IMR-90 (cell line): ENCODE results near the gene DOK6. TPM values are rescaled to one million over a fixed set of nuclear protein-coding genes. Genes with fewer than 3 reads are reported as not detected.

Experiments used
- ATAC-seq: fragments of 200-7000 bp; cut with Tn5 transposase; 2 replicates; pipeline ENCODE4 v1.9.1; 2020; ENCODE audit warnings: low read depth, mild to moderate bottlenecking, moderate library complexity
- BruUV-seq: library from RNA; stranded (reverse); fragments of 400-500 nt; replicated peaks from 2 replicates; lab custom pipeline; 2021; lab: Mats Ljungman, UMichigan
- CTCF ChIA-PET: fragments of 300-600 bp; formaldehyde crosslinking; extraction: SDS; loops from one replicate; lab custom pipeline; 2021; ENCODE audit warnings: antibody characterized with exemption; lab: Yijun Ruan, JAX
- POLR2A ChIA-PET: fragments of 300-600 bp; sonication (Branson Sonifier 250); formaldehyde crosslinking; loops from one replicate; lab custom pipeline; 2022; ENCODE audit warnings: antibody characterized with exemption; ENCODE audit not compliant: unreplicated experiment; lab: Charles Lee
- DNase-seq: peaks from one replicate; pipeline ENCODE4 v3.0.0; 2013
- H2AFZ ChIP-seq: replicated peaks from 2 replicates; pipeline ENCODE3; 2013; ENCODE audit warnings: low read length, mild to moderate bottlenecking; ENCODE audit not compliant: poor library complexity
- H2AK5ac ChIP-seq: 2 replicates; pipeline ENCODE4 v1.6.1; 2013; ENCODE audit warnings: low read depth, low read length, inconsistent platforms
- H2AK9ac ChIP-seq: replicated peaks from 2 replicates; pipeline ENCODE3; 2013; ENCODE audit warnings: mild to moderate bottlenecking, low read depth, low read length, moderate library complexity; ENCODE audit not compliant: poor library complexity
- H2BK120ac ChIP-seq: 2 replicates; pipeline ENCODE4 v1.6.1; 2013; ENCODE audit warnings: low read depth, low read length, inconsistent platforms
- H2BK15ac ChIP-seq: 3 replicates; pipeline ENCODE4 v1.6.1; 2013; ENCODE audit warnings: low read depth, low read length, inconsistent platforms
- H2BK20ac ChIP-seq: 2 replicates; pipeline ENCODE4 v1.6.1; 2013; ENCODE audit warnings: low read depth, mild to moderate bottlenecking, inconsistent platforms, low read length, moderate library complexity
- H2BK5ac ChIP-seq: 2 replicates; pipeline ENCODE4 v1.6.1; 2013; ENCODE audit warnings: mild to moderate bottlenecking, low read depth, low read length, inconsistent platforms; ENCODE audit not compliant: poor library complexity, severe bottlenecking
- H3K14ac ChIP-seq: replicated peaks from 2 replicates; pipeline ENCODE4 v1.6.1; 2013; ENCODE audit warnings: low read depth, low read length, inconsistent platforms
- H3K18ac ChIP-seq: 2 replicates; pipeline ENCODE4 v1.6.1; 2013; ENCODE audit warnings: low read depth, low read length, control low read depth
- H3K23ac ChIP-seq: 2 replicates; pipeline ENCODE4 v1.6.1; 2013; ENCODE audit warnings: low read depth, low read length, inconsistent platforms
- H3K27ac ChIP-seq: 2 replicates; pipeline ENCODE4 v1.5.1; 2013; ENCODE audit warnings: mild to moderate bottlenecking, control low read depth, low read length; ENCODE audit not compliant: insufficient read depth
- H3K27me3 ChIP-seq: 2 replicates; pipeline ENCODE4 v1.6.1; 2013; ENCODE audit warnings: low read length; ENCODE audit not compliant: control insufficient read depth, insufficient read depth
- H3K36me3 ChIP-seq: 2 replicates; pipeline ENCODE4 v1.6.1; 2013; ENCODE audit warnings: low read length, mixed read lengths; ENCODE audit not compliant: control insufficient read depth, insufficient read depth
- H3K4ac ChIP-seq: 2 replicates; pipeline ENCODE4 v1.6.1; 2013; ENCODE audit warnings: low read depth, low read length, inconsistent platforms
- H3K4me1 ChIP-seq: 2 replicates; pipeline ENCODE4 v1.6.1; 2013; ENCODE audit warnings: low read length, mixed read lengths; ENCODE audit not compliant: control insufficient read depth, insufficient read depth
- H3K4me2 ChIP-seq: 2 replicates; pipeline ENCODE4 v1.6.1; 2013; ENCODE audit warnings: low read depth, mild to moderate bottlenecking, control low read depth, low read length, moderate library complexity
- H3K4me3 ChIP-seq: 2 replicates; pipeline ENCODE4 v1.5.1; 2013; ENCODE audit warnings: low read depth, mild to moderate bottlenecking, control low read depth, low read length, moderate library complexity; ENCODE audit not compliant: insufficient read depth
- H3K56ac ChIP-seq: 2 replicates; pipeline ENCODE4 v1.6.1; 2013; ENCODE audit warnings: low read length, inconsistent platforms; ENCODE audit not compliant: insufficient read depth; ENCODE audit errors: extremely low read depth
- H3K79me1 ChIP-seq, 2 experiments: 2 replicates each; pipeline ENCODE4 v1.6.1; 2013; ENCODE audit warnings: low read length in 2 of 2, inconsistent platforms in 1 of 2, low read depth in 1 of 2
- H3K9ac ChIP-seq: 2 replicates; pipeline ENCODE4 v1.6.1; 2013; ENCODE audit warnings: low read depth, low read length, control low read depth
- H3K9me1 ChIP-seq: 2 replicates; pipeline ENCODE4 v1.6.1; 2013; ENCODE audit warnings: low read length, inconsistent platforms; ENCODE audit not compliant: insufficient read depth
- H3K9me3 ChIP-seq: 2 replicates; pipeline ENCODE4 v1.6.1; 2013; ENCODE audit warnings: low read length; ENCODE audit not compliant: control insufficient read depth, insufficient read depth
- H4K20me1 ChIP-seq: 2 replicates; pipeline ENCODE4 v1.6.1; 2013; ENCODE audit warnings: low read length, inconsistent platforms; ENCODE audit not compliant: insufficient read depth
- H4K5ac ChIP-seq: 2 replicates; pipeline ENCODE4 v1.6.1; 2013; ENCODE audit warnings: mild to moderate bottlenecking, low read depth, low read length, control low read depth
- H4K8ac ChIP-seq, 2 experiments: 2 replicates each; pipeline ENCODE4 v1.6.1; 2013; ENCODE audit warnings: low read depth in 2 of 2, low read length in 2 of 2, control low read depth in 1 of 2, inconsistent platforms in 1 of 2
- H4K91ac ChIP-seq: 2 replicates; pipeline ENCODE4 v1.6.1; 2013; ENCODE audit warnings: low read depth, low read length, inconsistent platforms; ENCODE audit not compliant: insufficient read depth
- BHLHE40 ChIP-seq: fragments of 150-350 bp; IDR thresholded peaks from 2 replicates; pipeline ENCODE4 v1.6.1; 2016; ENCODE audit warnings: mild to moderate bottlenecking, low read depth, low read length
- CEBPB ChIP-seq: IDR thresholded peaks from 2 replicates; pipeline ENCODE4 v1.6.1; 2012; ENCODE audit warnings: low read depth, low read length, improper control_type of control experiment
- CHD1 ChIP-seq: IDR thresholded peaks from 2 replicates; pipeline ENCODE4 v1.6.1; 2012; ENCODE audit warnings: low read depth, low read length, improper control_type of control experiment
- FOS ChIP-seq: fragments of 150-350 bp; IDR thresholded peaks from 2 replicates; pipeline ENCODE4 v1.6.1; 2016; ENCODE audit warnings: low read depth, low read length
- MAFK ChIP-seq: IDR thresholded peaks from 2 replicates; pipeline ENCODE4 v1.6.1; 2012; ENCODE audit warnings: low read depth, low read length, improper control_type of control experiment
- MAZ ChIP-seq: IDR thresholded peaks from 2 replicates; pipeline ENCODE4 v1.6.1; 2012; ENCODE audit warnings: low read depth, mild to moderate bottlenecking, low read length, improper control_type of control experiment, moderate library complexity, borderline replicate concordance
- MXI1 ChIP-seq: IDR thresholded peaks from 2 replicates; pipeline ENCODE4 v1.6.1; 2012; ENCODE audit warnings: low read depth, mild to moderate bottlenecking, low read length, moderate library complexity, borderline replicate concordance
- NFE2L2 ChIP-seq: fragments of 150-350 bp; IDR thresholded peaks from 2 replicates; pipeline ENCODE4 v1.6.1; 2016; ENCODE audit warnings: low read depth, mild to moderate bottlenecking, low read length
- POLR2A ChIP-seq: IDR thresholded peaks from 2 replicates; pipeline ENCODE4 v1.6.1; 2012; ENCODE audit warnings: mild to moderate bottlenecking, low read depth, low read length
- RAD21 ChIP-seq: IDR thresholded peaks from 2 replicates; pipeline ENCODE4 v1.6.1; 2012; ENCODE audit warnings: low read length, improper control_type of control experiment
- RCOR1 ChIP-seq: IDR thresholded peaks from 2 replicates; pipeline ENCODE4 v1.6.1; 2012; ENCODE audit warnings: mild to moderate bottlenecking, low read length, improper control_type of control experiment; ENCODE audit not compliant: insufficient replicate concordance
- RFX5 ChIP-seq: IDR thresholded peaks from 2 replicates; pipeline ENCODE4 v1.8.0; 2012; ENCODE audit warnings: low read depth, mild to moderate bottlenecking, low read length, moderate library complexity
- SMC3 ChIP-seq: fragments of 150-350 bp; IDR thresholded peaks from 2 replicates; pipeline ENCODE4 v1.6.1; 2016; ENCODE audit warnings: low read depth, mild to moderate bottlenecking, antibody characterized with exemption, low read length, moderate library complexity
- WGBS, 2 experiments: methylation state at CpG; one replicate each; pipeline versions ENCODE4 v1.1.5 to v1.1.7; 2013; ENCODE audit warnings: missing lambda C conversion rate in 2 of 2; ENCODE audit not compliant: insufficient read length in 1 of 2; ENCODE audit errors: extremely low coverage in 2 of 2; 5-methylcytosine and 5-hydroxymethylcytosine counted together
- dilution Hi-C: fragments of 300-500 bp; cut with HindIII; formaldehyde crosslinking; loops from one replicate; pipeline ENCODE4 v1.14.3; 2018; ENCODE audit warnings: low sequenced_read_pairs; ENCODE audit not compliant: unreplicated experiment
- in situ Hi-C: fragments of 300-500 bp; cut with MboI; formaldehyde crosslinking; loops from 3 replicates; pipeline ENCODE4 v1.14.3; 2019; ENCODE audit warnings: low sequenced_read_pairs, inconsistent platforms, mixed read lengths
- intact Hi-C: fragments of 100-400 bp; cut with micrococcal nuclease; formaldehyde crosslinking; loops from 2 replicates; pipeline ENCODE4 v1.10.0; 2022
- polyA plus RNA-seq, 3 experiments: library from polyadenylated mRNA; depleted of rRNA; stranded (reverse); fragments of >200 nt; gene quantifications; 2 replicates each; pipeline ENCODE4 v1.2.3, GENCODE V29; 2012; ENCODE audit warnings: low replicate concordance in 1 of 3
- total RNA-seq: library from RNA; depleted of rRNA; stranded (reverse); fragments of >200 nt; gene quantifications from 2 replicates; pipeline ENCODE4 v1.2.3, GENCODE V29; 2012
- TF ChIP-seq, protein P1 (sequence below): fragments of 150-350 bp; IDR thresholded peaks from 2 replicates; pipeline ENCODE4 v1.6.1; 2017; ENCODE audit warnings: mild to moderate bottlenecking, antibody characterized with exemption, low read length, low read depth
- TF ChIP-seq, protein P2 (sequence below): conservative IDR thresholded peaks from 2 replicates; pipeline ENCODE4 v1.5.1; 2012; ENCODE audit warnings: mild to moderate bottlenecking, low read depth, low read length, improper control_type of control experiment
- TF ChIP-seq, protein P3 (sequence below): fragments of 150-350 bp; IDR thresholded peaks from 2 replicates; pipeline ENCODE4 v1.6.1; 2016; ENCODE audit warnings: low read depth, mild to moderate bottlenecking, low read length, moderate library complexity, borderline replicate concordance

DOK6 gene
- total and polyA plus RNA-seq, 2 of the 4 experiments (the other 2 are of a cell fraction), result 1.9 to 2.7 TPM

DNA sequence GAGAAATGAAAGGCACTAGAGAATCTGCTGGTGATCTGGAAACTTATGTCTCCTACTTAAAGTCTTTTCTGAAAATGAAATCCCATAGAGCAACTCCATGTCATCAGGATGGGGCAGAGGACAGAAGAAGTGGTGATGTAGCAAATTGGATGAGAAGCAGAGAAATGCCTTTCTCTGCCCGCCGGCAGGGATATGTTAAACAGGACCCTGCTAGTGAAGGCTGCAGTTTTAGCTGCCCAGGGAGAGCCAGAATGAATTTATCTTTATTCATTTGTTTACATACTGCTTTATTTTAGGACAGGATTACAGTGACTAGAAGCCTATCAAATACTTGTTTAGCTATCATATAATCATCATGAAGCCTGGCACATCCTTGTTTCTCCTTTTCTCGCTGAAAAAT lies 247.0 kb downstream of the DOK6 start:
- BruUV-seq, result no TSS peak
- POLR2A ChIA-PET, result no interaction called here
- Histone ChIP-seq H3K27ac (no peak overlapping the region), H2BK15ac (no peak overlapping the region), H3K27me3 (no peaks in the 10 kb centered on the region), H3K9ac (no peak overlapping the region), H2BK20ac (no peak overlapping the region), H3K79me1 (no peaks in the 10 kb centered on the region), H3K23ac (no peak overlapping the region), H3K4me3 (no peak overlapping the region), H3K9me1 (no peaks in the 10 kb centered on the region), H2BK5ac (no peak overlapping the region), H4K20me1 (no peaks in the 10 kb centered on the region), H2BK120ac (no peak overlapping the region), H2AK9ac (no peak overlapping the region), H3K36me3 (no peaks in the 10 kb centered on the region), H4K91ac (no peak overlapping the region), H3K9me3 (no peaks in the 10 kb centered on the region), H3K56ac (no peak overlapping the region), H4K5ac (no peak overlapping the region), H2AK5ac (no peak overlapping the region), H2AFZ (no peak overlapping the region), H3K18ac (no peak overlapping the region), H3K4me1 (no peaks in the 10 kb centered on the region), H3K4me2 (no peak overlapping the region), H3K14ac (no peak overlapping the region), H3K4ac (no peak overlapping the region), H4K8ac (no peak overlapping the region)
- dilution Hi-C loops (no loop called here), intact Hi-C loops (no loop called here), in situ Hi-C loops (no loop called here)
- no peak for DNase-seq
- no CpG with 5 or more reads among the region's 3 CpGs for WGBS, 2 experiments
- TF ChIP-seq, protein P1, sequence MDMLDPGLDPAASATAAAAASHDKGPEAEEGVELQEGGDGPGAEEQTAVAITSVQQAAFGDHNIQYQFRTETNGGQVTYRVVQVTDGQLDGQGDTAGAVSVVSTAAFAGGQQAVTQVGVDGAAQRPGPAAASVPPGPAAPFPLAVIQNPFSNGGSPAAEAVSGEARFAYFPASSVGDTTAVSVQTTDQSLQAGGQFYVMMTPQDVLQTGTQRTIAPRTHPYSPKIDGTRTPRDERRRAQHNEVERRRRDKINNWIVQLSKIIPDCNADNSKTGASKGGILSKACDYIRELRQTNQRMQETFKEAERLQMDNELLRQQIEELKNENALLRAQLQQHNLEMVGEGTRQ, result no peak
- TF ChIP-seq MAFK (no peak), NFE2L2 (no peak), BHLHE40 (no peak), CEBPB (no peak), RAD21 (no peak), FOS (no peak), MXI1 (no peak), MAZ (no peak), CHD1 (no peak), RCOR1 (no peak), POLR2A (no peak), RFX5 (no peak), SMC3 (no peak)
- TF ChIP-seq, protein P2, sequence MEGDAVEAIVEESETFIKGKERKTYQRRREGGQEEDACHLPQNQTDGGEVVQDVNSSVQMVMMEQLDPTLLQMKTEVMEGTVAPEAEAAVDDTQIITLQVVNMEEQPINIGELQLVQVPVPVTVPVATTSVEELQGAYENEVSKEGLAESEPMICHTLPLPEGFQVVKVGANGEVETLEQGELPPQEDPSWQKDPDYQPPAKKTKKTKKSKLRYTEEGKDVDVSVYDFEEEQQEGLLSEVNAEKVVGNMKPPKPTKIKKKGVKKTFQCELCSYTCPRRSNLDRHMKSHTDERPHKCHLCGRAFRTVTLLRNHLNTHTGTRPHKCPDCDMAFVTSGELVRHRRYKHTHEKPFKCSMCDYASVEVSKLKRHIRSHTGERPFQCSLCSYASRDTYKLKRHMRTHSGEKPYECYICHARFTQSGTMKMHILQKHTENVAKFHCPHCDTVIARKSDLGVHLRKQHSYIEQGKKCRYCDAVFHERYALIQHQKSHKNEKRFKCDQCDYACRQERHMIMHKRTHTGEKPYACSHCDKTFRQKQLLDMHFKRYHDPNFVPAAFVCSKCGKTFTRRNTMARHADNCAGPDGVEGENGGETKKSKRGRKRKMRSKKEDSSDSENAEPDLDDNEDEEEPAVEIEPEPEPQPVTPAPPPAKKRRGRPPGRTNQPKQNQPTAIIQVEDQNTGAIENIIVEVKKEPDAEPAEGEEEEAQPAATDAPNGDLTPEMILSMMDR, result no peak
- TF ChIP-seq, protein P3, sequence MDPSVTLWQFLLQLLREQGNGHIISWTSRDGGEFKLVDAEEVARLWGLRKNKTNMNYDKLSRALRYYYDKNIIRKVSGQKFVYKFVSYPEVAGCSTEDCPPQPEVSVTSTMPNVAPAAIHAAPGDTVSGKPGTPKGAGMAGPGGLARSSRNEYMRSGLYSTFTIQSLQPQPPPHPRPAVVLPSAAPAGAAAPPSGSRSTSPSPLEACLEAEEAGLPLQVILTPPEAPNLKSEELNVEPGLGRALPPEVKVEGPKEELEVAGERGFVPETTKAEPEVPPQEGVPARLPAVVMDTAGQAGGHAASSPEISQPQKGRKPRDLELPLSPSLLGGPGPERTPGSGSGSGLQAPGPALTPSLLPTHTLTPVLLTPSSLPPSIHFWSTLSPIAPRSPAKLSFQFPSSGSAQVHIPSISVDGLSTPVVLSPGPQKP, result no peak
- CTCF ChIA-PET, result interaction anchor here (1.5 kb wide), 2 partner anchors 11 to 15 kb away, joined by 3 read pairs; no protein-coding TSS in a partner anchor
- ATAC-seq, result no peak
